ENCODE data around the gene CCDC194.
A peak's percentile ranks its signal among the peaks of the same experiment; 100 is the strongest.
"Not testable (repeated sequence)": the region's sequence is repeated elsewhere in the genome, so short reads cannot be mapped to it uniquely, and the experiment has no call there.

The CCDC194 gene

GRCh38 chr19:17378271-17378670 lies 15.7 kb downstream of the CCDC194 start:
- no peaks in the 10 kb centered on the region for H3K27me3 ChIP-seq (replicated peaks)
- H3K27ac ChIP-seq, result no peak overlapping the region
- no peak for TF ChIP-seq CTCF (IDR thresholded peaks at IDR 0.05; ENCODE audit: low read depth, low read length, missing control alignments)
- in situ Hi-C loops (cut with HindIII; ENCODE audit: low pct_ligation_motif_present, low sequenced_read_pairs), result no loop called here
- no peak for DNase-seq
- no peaks in the 10 kb centered on the region for H3K36me3 ChIP-seq (replicated peaks)
- H3K4me3 ChIP-seq (ENCODE audit: low read depth, low read length), result no peak overlapping the region

GRCh38 chr19:17376935-17377600 lies 16.9 kb downstream of the CCDC194 start, which contains the start of gene PLVAP:
Gene PLVAP (minus strand): TSS chr19:17377342. CDS start chr19:17377288, 54 bp downstream.
- H3K27ac ChIP-seq, result no peak within 1 kb of the TSS
- no peaks in the 10 kb centered on the region for H3K36me3 ChIP-seq (replicated peaks)
- in situ Hi-C loops (cut with HindIII; ENCODE audit: low pct_ligation_motif_present, low sequenced_read_pairs), result no loop called here
- H3K4me3 ChIP-seq (ENCODE audit: low read depth, low read length), result no peak within 1 kb of the TSS
- no peaks in the 10 kb centered on the region for H3K27me3 ChIP-seq (replicated peaks)
- TF ChIP-seq CTCF (IDR thresholded peaks at IDR 0.05; ENCODE audit: low read depth, low read length, missing control alignments), result peak; percentile 2
- no peak for DNase-seq

GRCh38 chr19:17370026-17370587 lies 23.9 kb downstream of the CCDC194 start:
- in situ Hi-C loops (cut with HindIII; ENCODE audit: low pct_ligation_motif_present, low sequenced_read_pairs), result no loop called here
- DNase-seq, result no peak
- Histone ChIP-seq H3K36me3 (replicated peaks) (no peaks in the 10 kb centered on the region), H3K4me3 (ENCODE audit: low read depth, low read length) (no peak overlapping the region), H3K27me3 (replicated peaks) (no peaks in the 10 kb centered on the region), H3K27ac (no peak overlapping the region)
- TF ChIP-seq CTCF (IDR thresholded peaks at IDR 0.05; ENCODE audit: low read depth, low read length, missing control alignments), result no peak

- H3K4me3 ChIP-seq (ENCODE audit: low read depth, low read length), result no peak overlapping the region
- DNase-seq, result no peak
- no peak for TF ChIP-seq CTCF (IDR thresholded peaks at IDR 0.05; ENCODE audit: low read depth, low read length, missing control alignments)
- no peak overlapping the region for H3K27ac ChIP-seq
- H3K27me3 ChIP-seq (replicated peaks), result no peaks in the 10 kb centered on the region
- no peaks in the 10 kb centered on the region for H3K36me3 ChIP-seq (replicated peaks)
- in situ Hi-C loops (cut with HindIII; ENCODE audit: low pct_ligation_motif_present, low sequenced_read_pairs), result no loop called here
These were observed 28.6 kb downstream of the CCDC194 start for GRCh38 chr19:17365361-17365760.

GRCh38 chr19:17363852-17364605 lies 30.0 kb downstream of the CCDC194 start:
- H3K27me3 ChIP-seq (replicated peaks); in situ Hi-C loops (cut with HindIII; ENCODE audit: low pct_ligation_motif_present, low sequenced_read_pairs): not testable (repeated sequence)

More at GRCh38 chr19:17363852-17364605, 30.0 kb downstream of the CCDC194 start:
- not testable (repeated sequence) for DNase-seq; H3K27ac ChIP-seq; H3K36me3 ChIP-seq (replicated peaks); H3K4me3 ChIP-seq (ENCODE audit: low read depth, low read length)
